GM23248 (cell line): ENCODE results near the gene E2F8.

ENCODE experiments used
- EZH2 ChIP-seq: fragments of 200-600 bp; sonication (generic); IDR thresholded peaks from 2 replicates; pipeline ENCODE4 v1.6.1; 2018; ENCODE audit warnings: antibody characterized with exemption, mild to moderate bottlenecking; ENCODE audit not compliant: insufficient read depth, poor library complexity, severe bottlenecking
- EZH2phosphoT487 ChIP-seq: fragments of 200-600 bp; sonication (generic); IDR thresholded peaks from 2 replicates; pipeline ENCODE4 v1.6.1; 2018; ENCODE audit warnings: antibody characterized with exemption, moderate library complexity, mild to moderate bottlenecking, low read depth; ENCODE audit not compliant: insufficient read depth

GRCh38 chr11:19220903-19221724 is 19.6 kb downstream of the E2F8 start:
- TF ChIP-seq EZH2phosphoT487: no peak
- no peak for TF ChIP-seq EZH2
